PC-9 (cell line): Measurements from ENCODE around the gene EPB41L5.

Experiments
- EZH2 ChIP-seq: fragments of 200-600 bp; sonication (generic); IDR thresholded peaks from 2 replicates; pipeline ENCODE4 v1.8.0; 2017; ENCODE audit warnings: antibody characterized with exemption, low read depth
- TF ChIP-seq, protein P1 (sequence below): fragments of 200-600 bp; sonication (generic); conservative IDR thresholded peaks from 2 replicates; pipeline ENCODE4 v1.6.1; 2017; ENCODE audit warnings: mixed run types, antibody characterized with exemption, mild to moderate bottlenecking, moderate library complexity

- TF ChIP-seq, protein P1, sequence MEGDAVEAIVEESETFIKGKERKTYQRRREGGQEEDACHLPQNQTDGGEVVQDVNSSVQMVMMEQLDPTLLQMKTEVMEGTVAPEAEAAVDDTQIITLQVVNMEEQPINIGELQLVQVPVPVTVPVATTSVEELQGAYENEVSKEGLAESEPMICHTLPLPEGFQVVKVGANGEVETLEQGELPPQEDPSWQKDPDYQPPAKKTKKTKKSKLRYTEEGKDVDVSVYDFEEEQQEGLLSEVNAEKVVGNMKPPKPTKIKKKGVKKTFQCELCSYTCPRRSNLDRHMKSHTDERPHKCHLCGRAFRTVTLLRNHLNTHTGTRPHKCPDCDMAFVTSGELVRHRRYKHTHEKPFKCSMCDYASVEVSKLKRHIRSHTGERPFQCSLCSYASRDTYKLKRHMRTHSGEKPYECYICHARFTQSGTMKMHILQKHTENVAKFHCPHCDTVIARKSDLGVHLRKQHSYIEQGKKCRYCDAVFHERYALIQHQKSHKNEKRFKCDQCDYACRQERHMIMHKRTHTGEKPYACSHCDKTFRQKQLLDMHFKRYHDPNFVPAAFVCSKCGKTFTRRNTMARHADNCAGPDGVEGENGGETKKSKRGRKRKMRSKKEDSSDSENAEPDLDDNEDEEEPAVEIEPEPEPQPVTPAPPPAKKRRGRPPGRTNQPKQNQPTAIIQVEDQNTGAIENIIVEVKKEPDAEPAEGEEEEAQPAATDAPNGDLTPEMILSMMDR = no peak; the same call in 1 of the 2 replicates
- no peak for TF ChIP-seq EZH2
Observed at GRCh38 chr2:120228503-120228902, 215.6 kb downstream of the EPB41L5 start.
